HG02840 (cell line): ENCODE data around the gene NAALADL2.
"Not testable (repeated sequence)": the region's sequence is repeated elsewhere in the genome, so short reads cannot be mapped to it uniquely, and the experiment has no call there.

Source experiments
- ATAC-seq: cut with Tn5 transposase; IDR thresholded peaks from one replicate; pipeline ENCODE4 v1.9.1; 2021; ENCODE audit warnings: mild to moderate bottlenecking, moderate library complexity, moderate number of reproducible peaks; ENCODE audit not compliant: unreplicated experiment, low FRiP score

NAALADL2 gene

DNA sequence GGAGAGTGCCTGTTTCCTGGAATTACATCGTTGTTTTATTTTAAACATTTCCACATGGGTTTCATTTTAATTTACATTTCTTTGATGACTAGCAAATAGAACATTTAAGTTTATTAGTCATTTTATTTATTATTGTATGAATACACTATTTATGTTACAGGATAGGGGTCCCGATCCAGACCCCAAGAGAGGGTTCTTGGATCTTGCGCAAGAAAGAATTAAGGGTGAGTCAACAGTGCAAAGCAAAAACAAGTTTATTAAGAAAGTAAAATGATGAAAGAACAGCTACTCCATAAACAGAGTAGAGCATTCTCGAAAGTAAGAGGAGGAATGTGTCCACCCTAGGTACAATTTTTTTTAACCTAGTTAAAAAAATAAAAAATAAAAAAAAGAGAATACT is 539.5 kb downstream of the NAALADL2 start:
- no peak for ATAC-seq

DNA sequence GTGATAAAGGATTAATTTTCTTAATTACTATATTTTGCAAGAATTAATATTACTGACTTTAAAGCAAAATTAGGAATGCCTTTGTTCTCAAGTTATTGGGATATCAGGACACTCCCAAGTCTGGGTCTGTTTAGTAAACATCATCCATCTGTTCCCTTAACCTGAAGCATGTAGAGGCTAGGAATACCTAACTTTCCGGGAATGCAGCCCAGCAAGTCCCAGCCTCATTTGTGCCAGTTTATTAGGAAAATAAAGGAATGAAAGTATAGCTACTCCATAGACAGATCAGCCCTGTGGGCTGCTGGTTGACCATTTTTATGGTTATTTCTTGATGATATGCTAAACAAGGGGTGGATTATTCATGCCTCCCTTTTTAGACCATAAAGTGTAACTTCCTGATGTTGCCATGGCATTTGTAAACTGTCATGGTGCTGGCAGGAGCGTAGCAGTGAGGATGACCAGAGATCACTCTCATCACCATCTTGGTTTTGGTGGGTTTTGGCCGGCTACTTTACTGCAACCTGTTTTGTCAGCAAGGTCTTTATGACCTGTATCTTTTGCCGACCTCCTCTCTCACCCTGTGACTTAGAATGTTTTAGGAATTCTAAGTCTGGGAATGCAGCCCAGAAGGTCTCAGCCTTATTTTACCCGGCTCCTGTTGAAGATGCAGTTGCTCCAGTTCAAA is 540.2 kb downstream of the NAALADL2 start:
- no peak for ATAC-seq

DNA sequence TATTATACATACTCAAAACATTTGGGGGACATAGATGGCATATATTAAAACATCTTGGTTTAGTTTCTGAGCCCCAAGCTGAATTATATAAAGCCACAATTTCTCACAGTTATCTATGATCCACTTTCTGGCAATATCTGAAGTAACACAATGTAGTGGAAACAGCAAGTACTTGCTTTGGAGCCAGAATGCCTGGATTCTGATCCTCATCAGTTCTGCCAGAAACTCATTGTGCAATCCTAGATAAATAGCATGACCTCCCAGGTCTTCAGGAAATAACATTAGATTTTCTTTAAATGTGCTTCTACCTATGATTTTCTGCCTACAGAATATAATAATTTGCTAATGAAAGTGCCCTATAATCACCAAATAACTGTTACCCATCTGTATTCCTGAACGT is 544.9 kb downstream of the NAALADL2 start:
- no peak for ATAC-seq

DNA sequence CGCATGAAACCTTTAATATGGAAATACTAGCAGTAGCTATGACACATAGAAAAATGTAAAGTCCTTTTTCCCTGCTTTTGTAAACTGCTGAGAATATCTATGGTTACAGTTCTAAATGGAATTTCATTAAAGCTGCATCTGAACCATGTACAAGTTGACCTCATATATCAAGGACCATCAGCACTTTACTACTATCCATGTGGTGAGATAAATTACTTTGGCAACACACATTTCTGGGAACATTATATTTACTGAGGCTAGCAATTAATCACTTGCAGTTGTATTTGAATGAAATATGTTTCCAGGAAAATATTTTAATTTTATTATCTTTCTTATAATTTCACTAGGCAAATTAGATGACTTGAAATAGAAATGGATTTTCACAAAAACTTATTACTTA is 545.5 kb downstream of the NAALADL2 start:
- no peak for ATAC-seq

DNA sequence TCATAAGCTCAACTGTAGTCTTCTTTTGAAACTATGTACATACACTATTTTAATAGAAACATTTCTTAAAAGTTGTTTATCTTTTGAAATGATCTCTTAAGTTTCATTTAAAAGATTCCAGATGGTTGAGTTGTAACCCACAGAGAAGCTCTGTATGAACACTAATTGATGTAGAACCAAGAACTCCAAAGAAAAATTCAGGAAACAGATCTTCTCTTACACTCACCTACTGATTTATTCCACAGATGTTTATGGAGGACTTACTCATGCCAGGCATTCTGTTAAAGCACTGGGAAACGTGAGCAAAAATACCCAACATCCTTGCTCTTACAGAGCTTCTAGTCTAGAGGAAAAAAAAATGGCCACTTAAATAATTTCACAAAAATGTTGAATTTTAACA is 551.1 kb downstream of the NAALADL2 start:
- no peak for ATAC-seq

DNA sequence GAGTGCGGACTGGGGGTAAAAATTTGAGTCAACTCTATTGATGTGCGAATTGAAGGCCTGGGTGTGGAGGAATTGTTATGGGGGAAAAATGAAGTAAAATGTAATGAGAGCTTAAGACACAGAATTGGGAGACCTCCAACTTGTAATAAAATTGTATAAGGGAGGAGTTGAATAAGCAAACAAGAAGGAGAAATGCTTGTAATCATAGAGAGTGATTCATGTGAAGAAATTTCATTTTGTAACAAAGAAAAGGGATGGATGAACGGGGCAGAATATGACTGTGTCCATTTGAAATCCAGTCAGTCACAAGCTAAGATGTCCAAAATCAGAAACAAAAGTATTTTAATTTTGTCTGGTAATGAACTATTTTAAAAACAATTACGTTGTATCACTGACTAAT is 552.3 kb downstream of the NAALADL2 start:
- ATAC-seq, result no peak

DNA sequence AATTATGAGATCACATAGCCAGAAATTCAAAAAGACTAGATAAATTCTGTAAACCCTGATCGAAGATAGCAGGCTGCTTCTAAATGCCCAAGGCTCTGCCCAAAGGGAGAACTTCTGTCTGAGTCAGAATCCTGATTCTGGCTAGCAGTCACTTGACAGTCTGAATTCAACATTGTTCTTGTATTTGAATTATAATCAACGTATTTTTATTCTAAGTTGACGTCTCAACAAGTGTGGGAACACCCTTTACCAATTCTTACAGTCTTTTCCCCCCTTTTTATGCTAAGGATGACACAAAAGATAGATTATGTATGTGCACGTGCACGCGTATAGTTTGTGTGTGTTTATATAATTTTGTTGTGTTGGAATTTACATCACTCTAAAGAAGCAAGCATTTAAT is 552.8 kb downstream of the NAALADL2 start:
- no peak for ATAC-seq

DNA sequence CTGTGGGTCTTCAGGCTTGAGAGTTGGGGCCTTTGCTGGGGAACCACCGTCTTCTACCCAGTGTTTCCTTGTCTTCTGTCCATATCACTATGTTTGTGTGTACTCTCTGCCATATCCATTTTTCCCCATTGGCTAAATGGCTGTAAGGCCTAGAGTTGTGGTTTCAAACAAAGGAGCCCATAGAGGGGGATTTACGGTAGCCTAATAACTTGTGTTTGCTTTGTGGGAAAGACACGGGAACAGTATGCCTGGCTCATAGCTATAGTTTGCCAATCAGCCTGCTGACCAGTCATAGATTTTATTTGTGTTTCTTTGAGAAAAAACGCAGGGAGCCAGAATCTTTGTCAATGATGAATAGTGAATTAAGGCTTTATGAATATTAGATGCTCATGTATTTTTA is 554.8 kb downstream of the NAALADL2 start:
- ATAC-seq, result no peak

DNA sequence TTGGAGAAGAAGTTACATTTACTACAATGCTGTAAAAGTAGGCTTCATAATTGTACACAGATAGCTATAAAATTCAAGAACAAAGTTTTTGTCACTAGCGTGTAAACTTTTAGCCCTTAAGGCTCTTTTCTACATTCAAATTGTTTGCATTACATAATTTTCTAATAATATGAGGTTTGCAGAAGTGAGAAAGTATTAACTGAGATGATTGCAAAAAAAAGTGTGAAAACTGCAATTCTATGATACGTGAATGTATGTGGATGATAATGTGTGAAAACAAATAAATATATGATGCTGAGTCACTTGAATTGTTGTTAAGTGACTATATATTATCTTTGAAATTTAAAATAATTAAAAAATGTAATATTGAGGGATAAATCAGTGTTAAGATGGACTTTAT is 557.5 kb downstream of the NAALADL2 start:
- no peak for ATAC-seq

DNA sequence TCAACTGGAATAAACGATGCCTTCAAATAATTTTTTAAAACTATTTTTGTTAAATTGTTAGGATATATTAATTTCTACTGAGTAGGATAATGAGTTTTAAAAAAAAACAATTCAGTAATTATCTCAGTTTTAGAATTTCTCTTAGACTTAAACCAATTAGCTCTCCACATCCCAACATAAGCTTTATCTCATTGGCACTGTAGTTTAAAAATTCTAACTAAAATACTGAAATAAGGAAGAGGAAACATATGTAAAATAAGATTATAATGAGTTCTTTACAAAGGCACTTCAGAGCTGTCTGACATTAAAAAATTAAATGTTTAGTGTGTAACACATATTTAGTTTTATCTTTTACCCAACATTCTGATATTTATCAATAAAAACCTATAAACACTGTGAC is 558.3 kb downstream of the NAALADL2 start:
- no peak for ATAC-seq

DNA sequence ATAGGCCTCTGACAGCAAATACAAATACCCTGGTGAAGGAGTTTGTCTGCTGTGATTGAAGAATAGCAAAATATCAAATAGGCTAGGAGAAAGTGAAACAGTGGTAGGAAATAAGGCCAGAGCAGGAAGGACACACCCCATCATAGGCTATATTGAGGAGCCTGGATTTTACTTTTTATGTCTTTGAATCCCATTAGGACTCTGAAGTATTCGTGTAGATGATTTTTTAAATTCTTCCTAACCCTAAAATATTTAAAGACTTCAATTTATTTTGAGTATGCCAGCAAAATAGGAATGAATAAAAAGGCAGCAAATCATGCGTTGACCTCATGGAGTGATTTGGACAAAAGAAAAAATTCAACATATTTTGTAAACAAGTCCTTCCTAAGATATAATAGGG is 562.8 kb downstream of the NAALADL2 start:
- no peak for ATAC-seq

DNA sequence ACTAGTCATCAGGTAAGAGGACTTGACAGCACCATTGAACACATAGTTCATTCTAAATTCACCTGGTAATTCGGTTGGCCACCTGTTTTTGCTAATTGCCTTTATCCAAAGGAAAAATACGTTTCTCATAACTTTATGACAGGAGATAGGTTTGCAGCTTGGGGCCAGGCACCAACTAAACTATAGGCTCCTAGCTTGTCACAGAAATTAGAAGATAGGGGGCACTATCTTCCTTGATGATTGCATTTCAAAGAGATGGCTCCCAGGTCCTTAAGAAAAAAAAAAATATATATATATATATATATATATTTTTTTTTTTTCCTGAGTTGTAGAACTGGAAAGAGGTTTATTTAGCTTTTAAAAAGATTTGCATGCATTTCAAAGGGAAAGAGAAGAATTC is 563.6 kb downstream of the NAALADL2 start:
- ATAC-seq, result no peak

DNA sequence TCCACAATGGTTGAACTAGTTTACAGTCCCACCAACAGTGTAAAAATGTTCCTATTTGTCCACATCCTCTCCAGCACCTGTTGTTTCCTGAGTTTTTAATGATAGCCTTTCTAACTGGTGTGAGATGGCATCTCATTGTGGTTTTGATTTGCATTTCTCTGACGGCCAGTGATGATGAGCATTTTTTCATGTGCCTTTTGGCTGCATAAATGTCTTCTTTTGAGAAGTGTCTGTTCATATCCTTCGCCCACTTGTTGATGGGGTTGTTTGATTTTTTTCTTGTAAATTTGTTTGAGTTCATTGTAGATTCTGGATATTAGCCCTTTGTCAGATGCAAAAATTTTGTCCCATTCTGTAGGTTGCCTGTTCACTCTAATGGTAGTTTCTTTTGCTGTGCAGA is 564.7 kb downstream of the NAALADL2 start:
- ATAC-seq, result not testable (repeated sequence)

DNA sequence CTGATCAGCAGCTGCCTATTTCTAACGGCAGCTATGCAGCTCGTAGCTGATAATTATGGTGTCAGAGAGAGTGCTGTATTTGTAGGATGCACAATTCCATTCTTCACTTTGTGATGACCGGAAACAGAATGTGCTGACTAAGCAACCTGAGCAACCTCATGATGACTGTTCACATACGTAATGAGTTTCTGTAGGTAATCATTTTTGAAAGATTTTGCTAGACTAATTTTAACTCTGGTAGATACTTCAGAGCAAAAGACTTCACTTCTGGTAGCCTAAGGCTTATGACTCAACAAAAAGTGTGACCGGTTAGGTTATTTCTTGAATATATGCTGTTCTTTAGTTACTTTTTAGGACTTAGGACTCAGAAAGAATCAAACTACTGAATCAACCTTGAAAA is 567.7 kb downstream of the NAALADL2 start:
- no peak for ATAC-seq

DNA sequence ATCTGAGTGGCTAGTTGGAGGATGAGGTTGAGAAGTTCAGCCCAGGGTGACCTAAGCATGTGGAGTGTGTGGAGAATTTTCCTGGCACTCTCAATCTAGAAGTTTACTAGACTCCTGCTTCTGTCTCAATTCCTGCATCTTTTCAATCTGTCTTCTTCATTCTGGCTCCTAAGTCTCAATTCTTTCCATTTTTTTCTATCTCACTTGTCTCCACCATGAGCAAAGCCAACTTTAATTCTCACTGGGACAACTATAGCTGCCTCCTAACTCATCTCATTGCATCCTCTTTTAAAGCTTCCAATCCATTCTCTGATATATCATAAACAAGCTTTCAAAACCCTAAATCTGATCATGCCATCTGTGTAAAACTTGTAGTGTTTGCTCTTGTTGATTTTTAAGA is 569.3 kb downstream of the NAALADL2 start:
- no peak for ATAC-seq

DNA sequence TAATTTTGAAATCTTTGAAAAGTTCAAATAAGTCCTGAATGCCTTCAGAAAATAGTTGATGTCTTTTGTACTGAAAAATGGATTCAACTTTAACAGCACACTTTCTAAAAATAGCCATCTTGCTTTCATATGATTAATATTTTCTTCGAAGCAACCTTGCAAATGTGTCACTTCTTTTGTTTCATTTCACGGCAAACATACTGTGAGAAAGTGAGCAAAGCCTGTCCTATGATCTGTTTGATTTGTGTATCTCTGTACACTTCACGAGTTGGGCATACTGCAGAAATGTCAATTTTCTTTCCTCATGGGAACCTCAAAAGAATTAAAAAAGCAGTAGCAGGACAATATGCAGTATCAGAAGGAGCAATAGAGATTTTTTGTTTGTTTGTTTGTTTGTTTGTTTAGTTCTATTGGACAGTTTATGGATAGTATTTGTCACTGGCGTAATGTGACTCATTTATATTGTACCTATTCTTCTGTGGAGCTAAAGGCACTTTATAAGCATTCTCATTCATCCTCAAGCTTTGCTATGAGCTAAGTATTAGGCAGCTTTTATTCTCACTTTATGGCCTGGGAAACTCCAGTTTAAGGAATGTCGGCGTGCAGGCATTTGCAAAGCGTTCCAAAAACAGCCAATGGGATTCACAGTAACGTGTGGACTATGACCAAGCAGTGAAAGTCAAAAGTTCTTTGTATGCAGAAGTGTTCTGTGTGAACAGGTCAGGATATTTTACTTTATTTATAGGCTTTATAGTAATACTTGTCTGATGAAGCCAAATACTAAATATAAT is 572.0 kb downstream of the NAALADL2 start:
- no peak for ATAC-seq

DNA sequence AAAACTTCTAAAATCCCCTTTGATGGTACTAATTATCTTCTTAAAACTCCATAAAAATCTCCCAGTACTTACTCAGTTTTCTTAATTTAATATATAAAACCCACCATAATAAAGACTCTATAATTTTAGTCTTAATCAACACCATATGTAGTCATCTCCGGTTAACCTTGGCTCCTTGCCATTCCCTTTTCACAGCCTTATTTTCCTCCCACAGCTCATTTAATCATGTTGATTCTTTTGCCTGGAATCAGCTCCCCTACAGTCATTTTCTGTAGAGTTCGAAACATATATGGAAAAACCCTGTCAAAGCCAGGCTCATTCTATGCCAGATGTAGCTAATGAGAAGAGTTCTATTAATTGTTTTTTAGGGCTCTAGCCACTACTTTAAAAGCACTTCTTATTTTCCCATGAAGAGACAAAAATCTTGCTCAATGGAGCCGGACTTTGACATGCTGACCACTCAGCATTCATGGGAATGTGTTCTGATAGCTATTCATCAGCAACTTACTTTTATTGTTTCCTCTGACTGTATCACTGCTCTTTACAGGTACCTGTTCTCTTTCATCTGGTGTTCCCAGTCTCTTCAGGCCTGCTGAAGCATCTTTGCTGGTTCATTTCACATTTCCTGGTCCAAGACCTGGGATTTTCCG is 573.4 kb downstream of the NAALADL2 start:
- ATAC-seq, result no peak

DNA sequence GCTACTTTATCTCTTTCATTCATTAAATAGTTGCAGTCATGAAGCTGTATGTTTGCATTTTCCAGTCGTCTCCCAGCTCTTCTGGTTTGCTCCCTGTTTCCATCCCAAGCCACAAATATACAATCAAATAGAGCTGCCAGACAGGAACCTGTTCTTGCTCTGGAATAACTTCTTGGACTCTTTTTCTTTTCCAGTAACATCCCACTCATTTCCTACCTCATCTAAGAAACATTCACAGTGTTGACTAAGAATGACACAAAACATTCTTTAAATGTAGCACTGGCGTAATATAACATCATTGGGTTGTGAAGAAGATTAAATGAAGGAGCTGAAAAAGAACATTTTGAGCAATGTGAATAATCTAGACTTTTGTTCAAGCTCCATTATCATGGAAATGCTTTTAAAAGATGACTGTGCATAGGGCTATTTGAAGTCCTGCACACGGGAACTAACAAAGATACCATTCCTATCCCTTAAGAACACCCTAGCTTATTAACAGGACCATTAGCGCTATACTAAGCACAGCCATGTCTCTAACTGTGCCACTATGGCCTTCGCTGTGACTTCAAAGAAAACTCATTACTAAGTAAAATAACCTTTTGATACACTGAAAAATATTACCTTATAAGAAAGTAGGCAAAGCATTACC is 574.0 kb downstream of the NAALADL2 start:
- ATAC-seq, result no peak

DNA sequence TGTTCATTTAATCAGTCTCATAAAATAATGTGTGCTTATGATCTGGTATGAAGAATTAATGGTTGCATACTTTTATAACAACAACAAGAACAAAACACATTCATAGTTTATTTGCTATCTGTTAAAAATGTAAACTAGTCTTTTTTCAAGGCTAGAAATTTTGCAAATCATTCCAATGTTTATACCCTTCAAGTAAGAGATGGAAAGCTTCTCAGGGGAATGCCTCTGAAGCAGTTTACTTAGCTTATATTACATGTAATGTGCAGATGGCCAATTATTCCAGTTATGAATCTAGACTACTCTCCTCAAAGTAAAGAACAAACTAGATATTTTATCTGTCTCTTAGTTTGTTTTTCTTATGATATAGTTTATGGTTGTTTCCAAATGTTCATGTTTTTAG is 575.4 kb downstream of the NAALADL2 start:
- ATAC-seq, result no peak

DNA sequence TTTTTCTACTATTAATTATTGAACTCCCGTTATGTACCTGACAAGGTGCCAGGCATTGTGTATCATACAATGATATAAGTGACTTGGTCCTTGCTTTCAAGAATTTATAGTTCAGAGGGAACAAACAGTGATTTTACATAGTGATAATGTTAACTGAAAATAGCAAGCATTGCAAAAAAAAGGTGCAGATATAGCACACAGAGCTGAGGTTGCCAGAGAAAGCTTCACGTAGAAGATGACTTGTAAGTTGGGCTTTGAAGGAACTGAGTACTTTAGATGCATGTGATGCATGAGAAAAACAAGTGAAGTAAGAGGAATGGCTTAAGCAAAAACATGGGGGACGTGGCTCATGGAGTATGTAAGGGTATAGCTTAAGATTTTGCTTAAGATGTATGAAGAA is 584.5 kb downstream of the NAALADL2 start:
- no peak for ATAC-seq

DNA sequence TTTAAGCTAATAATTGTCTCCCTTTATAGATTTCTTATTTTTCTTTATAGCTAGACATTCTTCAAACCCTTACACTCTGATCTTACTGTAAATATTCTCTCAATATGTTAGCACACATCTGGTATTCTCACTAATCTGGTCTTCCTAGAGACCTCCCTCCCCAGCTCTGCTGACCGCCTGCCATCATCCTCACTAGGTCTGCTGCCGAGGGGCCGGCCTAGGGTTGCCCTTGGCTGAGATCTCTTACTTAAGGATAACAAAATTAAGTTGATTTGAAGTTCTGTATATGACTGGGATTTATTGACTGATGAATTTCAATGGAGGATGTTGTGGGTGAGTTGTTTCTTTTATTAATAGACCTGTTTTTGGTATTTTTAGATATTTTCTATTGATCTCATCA is 586.6 kb downstream of the NAALADL2 start:
- ATAC-seq, result no peak
